NOMO-1 (cell line): ENCODE data around the gene PHKB.
"Not testable (repeated sequence)": the region's sequence is repeated elsewhere in the genome, so short reads cannot be mapped to it uniquely, and the experiment has no call there.

Experiments used
- DNase-seq, 2 experiments: peaks; one replicate each; lab custom pipeline; 2025; ENCODE audit not compliant: unreplicated experiment in 2 of 2; lab: John Stamatoyannopoulos, UW

Gene PHKB

GRCh38 chr16:47554587-47554986 lies 93.5 kb downstream of the PHKB start:
- not testable (repeated sequence) for DNase-seq

GRCh38 chr16:47561286-47561685 lies 100.2 kb downstream of the PHKB start:
- no peak for DNase-seq

- no peak for DNase-seq
These were observed 101.2 kb downstream of the PHKB start for GRCh38 chr16:47562366-47562765.

- peak; percentile 80 to 89 for DNase-seq
These were observed 104.3 kb downstream of the PHKB start for GRCh38 chr16:47565454-47565853.

- DNase-seq = peak; percentile 10 to 16
These were observed 106.2 kb downstream of the PHKB start for GRCh38 chr16:47567321-47567720.

- no peak for DNase-seq
These were observed 107.2 kb downstream of the PHKB start for GRCh38 chr16:47568351-47568750.

- DNase-seq = no peak
These were observed 109.9 kb downstream of the PHKB start for GRCh38 chr16:47571049-47571448.

GRCh38 chr16:47571711-47572110 lies 110.6 kb downstream of the PHKB start:
- no peak for DNase-seq

GRCh38 chr16:47574091-47575054 lies 113.2 kb downstream of the PHKB start:
- DNase-seq = peak in 1 of 2 experiments; percentile 6

GRCh38 chr16:47577029-47577428 lies 115.9 kb downstream of the PHKB start:
- no peak for DNase-seq

GRCh38 chr16:47578033-47578432 lies 116.9 kb downstream of the PHKB start:
- no peak for DNase-seq

GRCh38 chr16:47578573-47578972 lies 117.4 kb downstream of the PHKB start:
- DNase-seq = no peak

- DNase-seq = no peak
These were observed 120.0 kb downstream of the PHKB start for GRCh38 chr16:47581114-47581513.

- no peak for DNase-seq
These were observed 123.5 kb downstream of the PHKB start for GRCh38 chr16:47584464-47585225.

GRCh38 chr16:47586121-47586520 lies 125.0 kb downstream of the PHKB start:
- DNase-seq = no peak

- DNase-seq = no peak
These were observed 129.3 kb downstream of the PHKB start for GRCh38 chr16:47590472-47590871.

- no peak for DNase-seq
These were observed 131.1 kb downstream of the PHKB start for GRCh38 chr16:47592232-47592631.

GRCh38 chr16:47599512-47599911 lies 138.4 kb downstream of the PHKB start:
- no peak for DNase-seq

- DNase-seq = no peak
These were observed 139.2 kb downstream of the PHKB start for GRCh38 chr16:47600376-47600775.

GRCh38 chr16:47604306-47604705 lies 143.2 kb downstream of the PHKB start:
- DNase-seq = no peak

- no peak for DNase-seq
These were observed 149.9 kb downstream of the PHKB start for GRCh38 chr16:47611042-47611441.
